IPS-20b (cell line): Measurements from ENCODE around the gene CSDE1.
A peak's percentile ranks its signal among the peaks of the same experiment; 100 is the strongest.
"Not testable (repeated sequence)": the region's sequence is repeated elsewhere in the genome, so short reads cannot be mapped to it uniquely, and the experiment has no call there.

Source experiments
- H3K27ac ChIP-seq: one replicate; pipeline ENCODE4 v1.5.1; 2013; ENCODE audit warnings: low read length
- H3K27me3 ChIP-seq: 2 replicates; pipeline ENCODE4 v1.6.1; 2013; ENCODE audit warnings: mild to moderate bottlenecking, low read length, inconsistent platforms; ENCODE audit not compliant: insufficient read depth
- H3K36me3 ChIP-seq: 2 replicates; pipeline ENCODE4 v1.6.1; 2013; ENCODE audit warnings: low read depth, mild to moderate bottlenecking, inconsistent platforms, low read length, moderate library complexity; ENCODE audit not compliant: insufficient read depth
- H3K4me1 ChIP-seq: 2 replicates; pipeline ENCODE4 v1.6.1; 2013; ENCODE audit warnings: mild to moderate bottlenecking, control low read depth, inconsistent platforms, low read length, moderate library complexity; ENCODE audit not compliant: insufficient read depth
- H3K4me3 ChIP-seq: 2 replicates; pipeline ENCODE4 v1.5.1; 2013; ENCODE audit warnings: mild to moderate bottlenecking, low read length, inconsistent platforms
- H3K9ac ChIP-seq: 2 replicates; pipeline ENCODE4 v1.6.1; 2013; ENCODE audit warnings: low read depth, mild to moderate bottlenecking, inconsistent platforms, low read length, moderate library complexity
- H3K9me3 ChIP-seq: 2 replicates; pipeline ENCODE4 v1.6.1; 2013; ENCODE audit warnings: mild to moderate bottlenecking, low read depth, low read length, inconsistent platforms; ENCODE audit not compliant: insufficient read depth

Gene CSDE1

DNA sequence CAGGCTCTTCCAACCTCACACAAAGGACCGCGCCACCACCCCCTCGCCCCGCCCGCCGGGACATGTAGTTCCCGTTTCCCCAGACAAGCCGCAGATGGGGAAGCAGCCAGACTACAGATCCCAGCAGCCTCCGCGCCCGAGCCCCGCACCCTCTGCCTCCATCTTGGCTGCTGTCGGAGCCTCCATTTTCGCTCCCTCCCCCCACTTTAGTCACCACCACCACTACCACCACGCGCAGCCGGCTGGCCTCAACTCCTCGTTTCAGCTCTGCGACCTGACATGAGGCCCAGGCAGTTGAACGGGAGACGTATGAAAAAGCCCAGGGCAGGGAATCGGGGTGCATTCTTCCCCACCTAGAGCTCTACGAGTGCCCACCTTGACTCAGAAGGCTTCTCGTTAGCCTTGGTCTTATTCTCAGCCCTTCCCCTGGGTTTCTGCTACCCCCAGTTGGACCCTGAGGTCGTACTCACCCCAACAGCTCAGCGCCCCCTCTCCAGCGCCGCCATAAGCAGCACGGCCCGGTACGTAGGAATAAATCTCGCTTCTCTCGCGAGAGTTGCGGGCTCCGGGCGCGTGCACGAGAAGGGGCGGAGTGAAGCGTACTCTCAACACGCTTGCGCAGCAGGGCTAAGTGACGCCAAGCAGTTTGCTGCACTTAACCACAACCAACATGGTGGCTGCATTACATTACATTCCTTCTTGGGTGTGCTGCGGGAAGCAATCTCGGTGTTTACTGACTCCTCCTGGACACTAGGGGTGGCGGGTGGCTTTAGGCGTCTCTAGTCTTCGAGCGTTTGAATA lies at the start of gene CSDE1:
CSDE1 (minus strand) TSS at position 530 of the 801 bp plus-strand sequence. CDS start 18,094 bp downstream, outside the sequence.
- H3K27ac ChIP-seq, result peak within 1 kb of the TSS; percentile 98
- H3K9me3 ChIP-seq, result no peaks in the 10 kb centered on the region
- H3K4me1 ChIP-seq, result peaks cover 18% of the 10 kb centered on the region
- H3K27me3 ChIP-seq, result no peaks in the 10 kb centered on the region
- H3K9ac ChIP-seq, result peak within 1 kb of the TSS; percentile 100
- peaks cover 19% of the 10 kb centered on the region for H3K36me3 ChIP-seq
- peak within 1 kb of the TSS; percentile 91 for H3K4me3 ChIP-seq

DNA sequence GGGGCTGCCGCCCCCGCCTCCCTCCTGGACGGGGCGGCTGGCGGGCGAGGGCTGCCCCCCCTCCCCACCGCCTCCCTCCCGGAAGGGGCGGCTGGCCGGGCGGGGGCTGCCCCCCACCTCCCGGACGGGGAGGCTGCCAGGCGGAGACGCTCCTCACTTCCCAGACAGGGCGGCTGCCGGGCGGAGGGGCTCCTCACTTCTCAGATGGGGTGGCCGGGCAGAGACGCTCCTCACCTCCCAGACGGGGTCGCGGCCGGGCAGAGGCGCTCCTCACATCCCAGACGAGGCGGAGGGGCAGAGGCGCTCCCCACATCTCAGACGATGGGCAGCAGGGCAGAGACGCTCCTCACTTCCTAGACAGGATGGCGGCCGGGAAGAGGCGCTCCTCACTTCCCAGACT lies 46.7 kb upstream of the CSDE1 start:
- not testable (repeated sequence) for H3K36me3 ChIP-seq, H3K27me3 ChIP-seq, H3K9me3 ChIP-seq, H3K4me3 ChIP-seq, H3K4me1 ChIP-seq, H3K9ac ChIP-seq, H3K27ac ChIP-seq

DNA sequence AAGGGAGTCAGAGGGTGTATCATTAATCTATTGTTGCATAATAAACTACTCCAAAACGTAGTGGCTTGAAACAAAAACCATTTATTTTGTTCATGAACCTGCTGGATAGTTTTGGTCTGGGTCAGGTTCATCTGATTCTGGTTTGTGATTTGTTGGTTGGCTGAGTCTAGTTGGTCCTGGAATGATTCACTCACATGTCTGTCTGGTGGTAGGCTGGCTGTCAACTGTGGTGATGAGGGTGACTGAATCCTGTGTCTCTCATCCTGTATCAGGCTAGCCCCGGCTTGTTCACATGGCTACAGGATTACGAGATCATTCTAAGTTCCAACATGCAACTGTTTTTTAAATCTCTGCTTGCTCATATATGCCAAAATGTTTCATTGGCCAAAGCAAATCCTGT lies 45.2 kb upstream of the CSDE1 start:
- H3K9me3 ChIP-seq, result no peaks in the 10 kb centered on the region
- no peak overlapping the region for H3K27ac ChIP-seq
- H3K27me3 ChIP-seq, result peaks cover 8% of the 10 kb centered on the region; the same call in 1 of the 2 replicates
- H3K4me3 ChIP-seq, result no peak overlapping the region
- no peak overlapping the region for H3K9ac ChIP-seq
- H3K36me3 ChIP-seq, result no peaks in the 10 kb centered on the region
- H3K4me1 ChIP-seq, result no peaks in the 10 kb centered on the region

DNA sequence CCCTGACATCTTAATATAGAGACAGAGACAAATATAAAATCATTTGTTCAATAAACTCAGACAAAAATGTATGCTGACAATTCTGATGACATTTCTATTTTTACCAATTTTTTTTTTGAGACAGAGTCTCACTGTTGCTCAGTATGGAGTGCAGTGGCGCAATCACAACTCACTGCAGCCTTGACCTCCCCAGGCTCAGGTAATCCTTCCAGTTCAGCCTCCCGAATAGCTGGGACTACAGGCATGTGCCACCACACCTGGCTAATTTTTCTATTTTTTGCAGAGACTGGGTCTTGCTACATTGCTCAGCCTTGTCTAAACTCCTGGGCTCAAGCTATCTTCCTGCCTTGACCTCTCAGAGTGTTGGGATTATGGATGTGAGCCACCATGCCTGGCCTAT lies 36.3 kb upstream of the CSDE1 start:
- Histone ChIP-seq H3K36me3 (no peaks in the 10 kb centered on the region), H3K27me3 (peaks cover 8% of the 10 kb centered on the region; the same call in 1 of the 2 replicates), H3K27ac (no peak overlapping the region), H3K4me1 (no peaks in the 10 kb centered on the region), H3K4me3 (no peak overlapping the region), H3K9ac (no peak overlapping the region), H3K9me3 (no peaks in the 10 kb centered on the region)

DNA sequence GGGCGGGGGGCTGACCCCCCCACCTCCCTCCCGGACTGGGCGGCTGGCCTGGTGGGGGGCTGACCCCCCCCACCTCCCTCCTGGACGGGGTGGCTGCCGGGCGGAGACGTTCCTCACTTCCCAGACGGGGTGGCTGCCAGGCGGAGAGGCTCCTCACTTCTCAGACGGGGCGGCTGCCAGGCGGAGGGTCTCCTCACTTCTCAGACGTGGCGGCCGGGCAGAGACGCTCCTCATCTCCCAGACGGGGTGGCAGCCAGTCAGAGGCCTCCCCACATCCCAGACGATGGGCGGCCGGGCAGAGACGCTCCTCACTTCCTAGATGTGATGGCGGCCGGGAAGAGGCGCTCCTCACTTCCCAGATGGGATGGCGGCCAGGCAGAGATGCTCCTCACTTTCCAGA lies 32.8 kb upstream of the CSDE1 start:
- H3K4me3 ChIP-seq, H3K4me1 ChIP-seq, H3K9ac ChIP-seq, H3K27me3 ChIP-seq, H3K36me3 ChIP-seq, H3K27ac ChIP-seq, H3K9me3 ChIP-seq: not testable (repeated sequence)

DNA sequence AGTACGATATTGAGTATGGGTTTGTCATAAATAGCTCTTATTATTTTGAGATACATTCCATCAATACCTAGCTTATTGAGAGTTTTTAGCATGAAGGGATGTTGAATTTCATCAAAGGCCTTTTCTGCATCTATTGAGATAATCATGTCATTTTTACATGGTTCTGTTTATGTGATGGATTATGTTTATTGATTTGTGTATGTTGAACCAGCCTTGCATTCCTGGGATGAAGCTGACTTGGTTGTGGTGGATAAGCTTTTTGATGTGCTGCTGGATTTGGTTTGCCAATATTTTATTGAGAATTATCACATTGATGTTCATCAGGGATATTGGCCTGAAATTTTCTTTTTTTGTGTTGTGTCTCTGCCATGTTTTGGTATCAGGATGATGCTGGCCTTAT lies 28.7 kb upstream of the CSDE1 start:
- H3K9me3 ChIP-seq, H3K27ac ChIP-seq, H3K4me1 ChIP-seq, H3K4me3 ChIP-seq, H3K36me3 ChIP-seq, H3K9ac ChIP-seq: not testable (repeated sequence)
- peaks cover 20% of the 10 kb centered on the region for H3K27me3 ChIP-seq

DNA sequence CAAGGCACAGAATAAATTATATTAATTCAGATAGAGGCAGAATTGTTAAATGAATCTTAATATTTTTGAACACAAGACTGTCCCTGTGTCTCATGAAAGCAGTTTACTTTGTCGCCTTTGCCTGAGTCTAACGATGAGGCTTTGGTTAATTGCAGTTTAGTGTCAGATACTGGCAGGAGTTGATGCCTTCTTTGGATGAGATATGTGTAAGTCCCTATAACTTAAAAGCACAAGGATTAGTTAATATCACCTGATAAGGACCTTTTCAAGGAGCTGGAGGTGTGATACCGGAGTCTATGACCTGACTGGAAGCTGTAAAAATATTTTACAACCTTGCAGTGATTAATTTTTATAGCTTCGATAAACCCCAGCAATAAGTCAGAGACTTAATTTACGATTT lies 24.7 kb upstream of the CSDE1 start:
- Histone ChIP-seq H3K27me3 (peaks cover 23% of the 10 kb centered on the region), H3K4me1 (peaks cover 2% of the 10 kb centered on the region; the same call in 1 of the 2 replicates), H3K9ac (no peak overlapping the region), H3K4me3 (no peak overlapping the region), H3K27ac (no peak overlapping the region), H3K9me3 (no peaks in the 10 kb centered on the region), H3K36me3 (peaks cover 16% of the 10 kb centered on the region)

DNA sequence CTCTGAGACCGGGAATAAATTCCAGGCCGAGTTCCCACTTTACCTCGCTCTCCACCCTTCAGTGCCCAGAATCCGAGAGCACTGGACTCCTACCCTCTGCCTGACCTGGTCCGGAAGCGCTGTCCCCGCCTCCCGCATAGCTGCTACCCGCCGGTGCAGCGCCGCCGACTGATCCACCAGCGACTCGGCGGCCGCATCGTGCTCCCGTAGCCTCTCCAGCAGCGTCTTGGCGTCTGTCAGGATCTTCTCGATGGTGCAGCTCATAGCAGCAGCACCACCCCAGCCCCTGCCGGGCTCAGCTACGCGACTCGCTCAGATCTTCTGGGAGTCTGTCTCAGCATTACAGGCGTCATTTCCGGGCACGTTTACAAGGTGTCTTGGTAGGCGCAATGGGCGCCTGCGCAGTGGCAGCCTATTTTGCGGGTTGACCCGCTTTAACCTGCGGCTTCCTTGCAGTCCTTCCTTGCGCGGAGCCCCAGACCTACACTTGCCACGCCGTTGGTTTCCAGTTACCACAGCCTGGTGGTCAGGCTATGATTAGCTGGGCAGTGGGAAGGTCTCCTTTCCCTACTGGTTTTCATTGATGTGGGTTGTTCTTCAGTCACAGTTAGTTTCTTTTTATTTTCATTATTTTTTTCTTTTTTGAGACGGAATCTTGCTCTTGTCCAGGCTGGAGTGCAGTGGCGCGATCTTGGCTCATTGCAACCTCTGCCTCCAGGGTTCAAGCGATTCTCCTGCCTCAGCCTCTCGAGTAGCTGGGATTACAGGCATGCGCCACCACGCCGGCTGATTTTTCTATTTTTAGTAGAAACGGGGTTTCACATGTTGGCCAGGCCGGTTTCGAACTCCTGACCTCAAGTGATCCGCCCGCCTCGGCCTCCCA lies 22.8 kb upstream of the CSDE1 start, which contains the start of gene SIKE1:
SIKE1 (minus strand) TSS at position 342 of the 883 bp plus-strand sequence; CDS start at position 264, 78 bp downstream.
- H3K4me1 ChIP-seq, result peaks cover 2% of the 10 kb centered on the region; the same call in 1 of the 2 replicates
- peaks cover 23% of the 10 kb centered on the region for H3K27me3 ChIP-seq
- H3K27ac ChIP-seq, result peak within 1 kb of the TSS; percentile 33
- peaks cover 32% of the 10 kb centered on the region for H3K36me3 ChIP-seq
- H3K9ac ChIP-seq, result peak within 1 kb of the TSS; percentile 96
- H3K9me3 ChIP-seq, result no peaks in the 10 kb centered on the region
- peak within 1 kb of the TSS; percentile 99 for H3K4me3 ChIP-seq

DNA sequence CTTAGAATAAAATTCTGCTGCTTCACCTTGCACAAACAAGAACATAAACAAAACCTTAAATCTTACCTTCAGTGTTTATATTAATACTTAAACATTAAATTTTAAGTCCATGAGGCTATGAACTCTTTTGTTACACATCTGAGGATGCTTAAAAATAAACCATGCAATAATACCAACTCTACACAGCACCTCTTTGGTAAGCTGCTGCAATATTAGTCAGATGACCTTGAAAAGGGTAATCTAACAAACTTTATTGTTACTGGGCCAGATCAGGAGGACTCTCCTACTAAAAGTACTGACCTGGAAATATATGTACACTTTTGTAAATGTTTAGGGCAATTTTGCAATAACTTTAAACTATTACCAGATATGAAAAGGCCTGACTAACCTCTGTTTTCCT lies 21.9 kb upstream of the CSDE1 start:
- Histone ChIP-seq H3K9me3 (no peaks in the 10 kb centered on the region), H3K27me3 (peaks cover 23% of the 10 kb centered on the region), H3K4me1 (peaks cover 2% of the 10 kb centered on the region; the same call in 1 of the 2 replicates), H3K4me3 (peak overlapping the region; percentile 99), H3K36me3 (peaks cover 40% of the 10 kb centered on the region), H3K27ac (peak overlapping the region; percentile 33), H3K9ac (peak overlapping the region; percentile 96)

DNA sequence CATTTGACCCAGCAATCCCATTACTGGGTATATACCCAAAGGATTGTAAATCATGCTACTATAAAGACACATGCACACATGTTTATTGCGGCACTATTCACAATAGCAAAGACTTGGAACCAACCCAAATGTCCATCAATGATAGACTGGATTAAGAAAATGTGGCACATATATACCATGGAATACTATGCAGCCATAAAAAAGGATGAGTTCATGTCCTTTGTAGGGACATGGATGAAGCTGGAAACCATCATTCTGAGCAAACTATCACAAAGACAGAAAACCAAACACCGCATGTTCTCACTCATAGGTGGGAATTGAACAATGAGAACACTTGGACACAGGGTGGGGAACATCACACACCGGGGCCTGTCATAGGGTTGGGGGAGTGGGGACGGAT lies 18.9 kb upstream of the CSDE1 start:
- not testable (repeated sequence) for H3K9me3 ChIP-seq, H3K4me3 ChIP-seq, H3K4me1 ChIP-seq, H3K27me3 ChIP-seq, H3K9ac ChIP-seq, H3K27ac ChIP-seq
- peaks cover 69% of the 10 kb centered on the region for H3K36me3 ChIP-seq

DNA sequence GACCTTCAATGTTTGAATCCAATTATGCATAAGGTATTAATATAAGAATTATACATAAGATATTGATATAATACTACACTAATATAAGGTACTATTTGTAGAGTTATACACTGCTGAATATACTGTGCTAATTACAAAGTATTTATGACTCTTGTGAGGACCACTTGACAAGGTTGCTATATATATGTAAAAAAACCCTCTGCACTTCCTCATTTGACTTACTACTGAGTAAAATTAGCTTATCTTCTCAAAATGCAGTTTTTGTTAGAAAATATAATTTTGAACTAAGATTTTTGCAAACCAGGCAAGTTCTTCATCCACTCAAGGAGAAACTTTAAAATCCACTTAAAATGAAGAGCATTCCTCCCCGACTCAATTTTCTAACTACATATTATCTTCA lies 14.2 kb upstream of the CSDE1 start:
- no peak overlapping the region for H3K27ac ChIP-seq
- no peaks in the 10 kb centered on the region for H3K27me3 ChIP-seq
- H3K4me3 ChIP-seq, result no peak overlapping the region
- H3K9ac ChIP-seq, result no peak overlapping the region
- no peaks in the 10 kb centered on the region for H3K9me3 ChIP-seq
- peaks cover 67% of the 10 kb centered on the region for H3K36me3 ChIP-seq
- no peaks in the 10 kb centered on the region for H3K4me1 ChIP-seq
